GM10248 (cell line): Measurements from ENCODE around the gene OR10W1.

Experiments used
- CTCF ChIA-PET: fragments of 300-600 bp; sonication (Branson Sonifier 250); formaldehyde crosslinking; extraction: SDS; loops from one replicate; lab custom pipeline; 2021; ENCODE audit warnings: antibody characterized with exemption; lab: Yijun Ruan, JAX
- POLR2A ChIA-PET: fragments of 350-650 bp; sonication (Branson Sonifier 250); formaldehyde crosslinking; extraction: SDS; loops from one replicate; lab custom pipeline; 2020; ENCODE audit warnings: antibody characterized with exemption; lab: Yijun Ruan, JAX
- DNase-seq: peaks from one replicate; pipeline ENCODE4 v3.0.0; 2012; ENCODE audit errors: extremely low spot score
- TF ChIP-seq, protein P1 (sequence below): IDR thresholded peaks from 2 replicates; pipeline ENCODE4 v1.5.1; 2012; ENCODE audit warnings: mild to moderate bottlenecking, low read depth; ENCODE audit errors: extremely low read depth, missing control alignments, control extremely low read depth

Gene OR10W1, protein sequence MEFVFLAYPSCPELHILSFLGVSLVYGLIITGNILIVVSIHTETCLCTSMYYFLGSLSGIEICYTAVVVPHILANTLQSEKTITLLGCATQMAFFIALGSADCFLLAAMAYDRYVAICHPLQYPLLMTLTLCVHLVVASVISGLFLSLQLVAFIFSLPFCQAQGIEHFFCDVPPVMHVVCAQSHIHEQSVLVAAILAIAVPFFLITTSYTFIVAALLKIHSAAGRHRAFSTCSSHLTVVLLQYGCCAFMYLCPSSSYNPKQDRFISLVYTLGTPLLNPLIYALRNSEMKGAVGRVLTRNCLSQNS

DNA sequence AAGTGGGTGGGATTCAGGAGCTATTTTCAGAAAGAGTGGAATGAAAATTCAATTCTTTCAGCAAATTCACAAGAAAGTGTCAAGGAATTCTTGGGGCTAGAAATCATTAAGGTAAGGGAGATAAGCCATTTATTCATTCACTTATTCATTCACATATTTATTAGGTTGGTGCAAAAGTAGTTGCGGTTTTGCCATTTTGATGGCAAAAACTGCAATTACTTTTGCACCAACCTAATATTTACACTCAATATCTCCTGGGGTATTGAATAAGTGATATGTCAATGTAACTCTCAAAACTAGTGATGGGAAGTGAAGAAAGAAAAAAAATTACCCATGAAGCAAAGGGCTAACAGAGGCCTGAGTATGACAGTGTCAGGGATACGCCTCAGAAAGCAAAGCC lies at the start of gene OR10W1:
OR10W1 (minus strand) TSS at position 119 of the 400 bp plus-strand sequence. CDS start 402 bp downstream, outside the sequence.
- no peak for DNase-seq
- TF ChIP-seq, protein P1, sequence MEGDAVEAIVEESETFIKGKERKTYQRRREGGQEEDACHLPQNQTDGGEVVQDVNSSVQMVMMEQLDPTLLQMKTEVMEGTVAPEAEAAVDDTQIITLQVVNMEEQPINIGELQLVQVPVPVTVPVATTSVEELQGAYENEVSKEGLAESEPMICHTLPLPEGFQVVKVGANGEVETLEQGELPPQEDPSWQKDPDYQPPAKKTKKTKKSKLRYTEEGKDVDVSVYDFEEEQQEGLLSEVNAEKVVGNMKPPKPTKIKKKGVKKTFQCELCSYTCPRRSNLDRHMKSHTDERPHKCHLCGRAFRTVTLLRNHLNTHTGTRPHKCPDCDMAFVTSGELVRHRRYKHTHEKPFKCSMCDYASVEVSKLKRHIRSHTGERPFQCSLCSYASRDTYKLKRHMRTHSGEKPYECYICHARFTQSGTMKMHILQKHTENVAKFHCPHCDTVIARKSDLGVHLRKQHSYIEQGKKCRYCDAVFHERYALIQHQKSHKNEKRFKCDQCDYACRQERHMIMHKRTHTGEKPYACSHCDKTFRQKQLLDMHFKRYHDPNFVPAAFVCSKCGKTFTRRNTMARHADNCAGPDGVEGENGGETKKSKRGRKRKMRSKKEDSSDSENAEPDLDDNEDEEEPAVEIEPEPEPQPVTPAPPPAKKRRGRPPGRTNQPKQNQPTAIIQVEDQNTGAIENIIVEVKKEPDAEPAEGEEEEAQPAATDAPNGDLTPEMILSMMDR = no peak
- CTCF ChIA-PET = no interaction called here
- POLR2A ChIA-PET = no interaction called here

DNA sequence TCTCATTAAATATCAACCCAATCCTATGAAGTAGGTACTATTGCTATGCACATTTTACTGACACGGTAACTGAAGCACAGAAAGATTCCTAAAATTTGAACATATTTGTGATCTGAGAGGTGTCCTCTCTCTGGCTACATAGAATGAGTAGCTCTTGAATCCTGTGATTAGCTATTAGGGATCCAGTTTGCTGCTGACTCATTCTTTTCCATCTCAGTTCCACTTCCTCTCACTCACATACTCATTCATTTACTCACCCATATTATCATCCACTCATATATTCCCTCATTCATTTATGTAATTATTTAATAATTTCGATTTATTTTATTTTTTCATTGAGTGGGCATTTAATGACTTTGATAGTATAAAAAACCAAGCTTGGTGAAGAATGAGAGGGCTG lies 48.1 kb upstream of the OR10W1 start:
- POLR2A ChIA-PET = no interaction called here
- TF ChIP-seq, protein P1 = no peak
- CTCF ChIA-PET = no interaction called here
- no peak for DNase-seq

DNA sequence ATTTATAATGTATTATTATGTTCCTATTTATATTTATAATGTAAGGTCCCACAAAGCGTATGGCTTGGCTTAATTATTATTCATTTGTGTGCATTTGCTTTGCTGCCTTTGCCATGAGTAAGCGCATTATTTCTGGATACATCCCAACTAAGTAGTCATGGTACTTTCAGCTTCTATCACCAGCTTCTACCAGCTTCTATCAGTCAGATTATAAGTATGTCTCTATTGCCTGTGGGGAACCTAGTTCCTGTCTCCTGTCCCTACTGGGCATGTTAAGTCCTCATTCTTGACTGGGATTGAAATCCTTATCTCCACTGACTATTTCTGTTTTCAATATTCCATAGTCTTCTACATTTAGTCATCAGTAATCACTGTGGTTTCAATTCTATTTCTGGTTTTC lies 33.5 kb upstream of the OR10W1 start:
- ChIA-PET CTCF (no interaction called here), POLR2A (no interaction called here)
- DNase-seq = no peak
- TF ChIP-seq, protein P1 = no peak

GRCh38 chr11:58292017-58292416 lies 24.0 kb upstream of the OR10W1 start:
- ChIA-PET CTCF (no interaction called here), POLR2A (no interaction called here)
- DNase-seq = no peak
- TF ChIP-seq, protein P1 = no peak

DNA sequence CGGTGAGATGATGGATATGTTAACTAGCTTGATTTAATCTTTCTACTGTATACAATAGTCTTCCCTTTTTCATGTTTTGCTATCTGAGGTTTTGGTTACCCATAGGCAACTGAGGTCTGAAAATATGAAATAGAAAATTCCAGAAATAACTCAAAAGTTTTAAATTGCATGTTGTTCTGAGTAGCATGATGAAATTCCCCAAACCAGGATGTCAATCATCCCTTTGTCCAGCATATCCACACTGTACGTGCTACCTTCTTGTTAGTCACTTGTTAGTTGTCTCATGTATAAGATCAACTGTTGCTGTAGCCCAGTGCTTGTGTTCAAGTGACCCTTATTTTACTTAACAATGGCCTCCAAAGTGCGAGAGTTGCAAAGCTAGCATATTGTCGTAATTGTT lies 21.2 kb upstream of the OR10W1 start:
- TF ChIP-seq, protein P1 = no peak
- DNase-seq = no peak
- POLR2A ChIA-PET = no interaction called here
- CTCF ChIA-PET = interaction anchor here (1.6 kb wide), 1 partner anchor 627 kb away, joined by 4 read pairs; no protein-coding TSS in a partner anchor

DNA sequence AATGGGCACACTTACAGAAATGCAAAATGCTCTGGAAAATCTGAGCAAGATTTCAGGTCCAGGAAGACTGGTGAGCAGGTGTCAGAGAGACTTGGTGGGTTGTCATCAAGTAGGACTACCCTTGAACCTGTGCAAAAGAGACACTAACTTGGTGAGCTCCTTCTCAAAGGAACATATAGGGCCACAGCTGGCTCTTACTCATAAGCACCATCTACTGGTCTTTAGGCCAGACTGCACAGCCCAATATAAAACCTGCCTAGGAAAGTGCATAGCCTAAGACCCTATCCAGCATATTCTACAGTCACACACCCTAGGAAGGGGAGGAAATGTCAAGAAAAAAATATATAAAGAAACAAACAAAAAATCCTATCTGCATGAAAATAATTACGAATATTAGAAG lies 18.2 kb upstream of the OR10W1 start:
- ChIA-PET POLR2A (no interaction called here), CTCF (interaction anchor here (1.0 to 2.7 kb wide), 3 partner anchors 10 to 624 kb away, joined by 3 to 9 read pairs (median 5); no protein-coding TSS in a partner anchor)
- TF ChIP-seq, protein P1 = peak; percentile 51
- peak; percentile 26 for DNase-seq
